Measurements from ENCODE around the gene POLRMT.

Gene POLRMT

GRCh38 chr19:593505-593904 is 39.8 kb downstream of the POLRMT start:
- Histone ChIP-seq H3K9me3 (ENCODE audit: severe bottlenecking) (no peaks in the 10 kb centered on the region), H3K4me1 (ENCODE audit: insufficient read depth, poor library complexity, severe bottlenecking) (no peaks in the 10 kb centered on the region), H3K4me3 (ENCODE audit: severe bottlenecking) (no peak overlapping the region), H3K36me3 (ENCODE audit: low read depth) (no peaks in the 10 kb centered on the region), H3K27me3 (ENCODE audit: insufficient read depth, poor library complexity, severe bottlenecking) (peaks cover 26% of the 10 kb centered on the region), H3K27ac (ENCODE audit: poor library complexity, severe bottlenecking) (no peak overlapping the region)
- no peak for ATAC-seq (ENCODE audit: low read depth)
- TF ChIP-seq, protein P1, sequence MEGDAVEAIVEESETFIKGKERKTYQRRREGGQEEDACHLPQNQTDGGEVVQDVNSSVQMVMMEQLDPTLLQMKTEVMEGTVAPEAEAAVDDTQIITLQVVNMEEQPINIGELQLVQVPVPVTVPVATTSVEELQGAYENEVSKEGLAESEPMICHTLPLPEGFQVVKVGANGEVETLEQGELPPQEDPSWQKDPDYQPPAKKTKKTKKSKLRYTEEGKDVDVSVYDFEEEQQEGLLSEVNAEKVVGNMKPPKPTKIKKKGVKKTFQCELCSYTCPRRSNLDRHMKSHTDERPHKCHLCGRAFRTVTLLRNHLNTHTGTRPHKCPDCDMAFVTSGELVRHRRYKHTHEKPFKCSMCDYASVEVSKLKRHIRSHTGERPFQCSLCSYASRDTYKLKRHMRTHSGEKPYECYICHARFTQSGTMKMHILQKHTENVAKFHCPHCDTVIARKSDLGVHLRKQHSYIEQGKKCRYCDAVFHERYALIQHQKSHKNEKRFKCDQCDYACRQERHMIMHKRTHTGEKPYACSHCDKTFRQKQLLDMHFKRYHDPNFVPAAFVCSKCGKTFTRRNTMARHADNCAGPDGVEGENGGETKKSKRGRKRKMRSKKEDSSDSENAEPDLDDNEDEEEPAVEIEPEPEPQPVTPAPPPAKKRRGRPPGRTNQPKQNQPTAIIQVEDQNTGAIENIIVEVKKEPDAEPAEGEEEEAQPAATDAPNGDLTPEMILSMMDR (IDR thresholded peaks at IDR 0.05; ENCODE audit: poor library complexity, severe bottlenecking), result no peak
- DNase-seq (ENCODE audit: low spot score), result no peak

DNA sequence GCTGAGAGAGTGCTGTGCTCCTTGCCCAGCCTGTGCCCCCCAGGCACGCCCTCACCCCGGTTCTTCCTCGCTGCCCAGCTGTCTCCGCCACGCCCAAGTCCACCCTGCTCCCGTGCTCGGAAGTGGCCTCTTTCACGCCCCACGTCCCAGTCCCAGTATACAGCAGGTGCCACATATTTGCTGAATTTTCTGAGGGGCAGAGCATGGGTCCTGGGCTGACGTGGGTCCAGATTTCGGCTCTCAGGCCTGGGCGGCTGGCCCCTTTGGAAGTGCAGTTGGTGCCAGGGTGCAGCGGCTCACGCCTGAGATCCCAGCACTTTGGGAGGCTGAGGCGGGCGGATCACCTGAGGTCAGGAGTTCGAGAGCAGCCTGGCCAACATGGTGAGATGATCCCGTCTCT is 40.3 kb downstream of the POLRMT start:
- Histone ChIP-seq H3K27me3 (ENCODE audit: insufficient read depth, poor library complexity, severe bottlenecking) (peaks cover 29% of the 10 kb centered on the region), H3K36me3 (ENCODE audit: low read depth) (no peaks in the 10 kb centered on the region), H3K27ac (ENCODE audit: poor library complexity, severe bottlenecking) (no peak overlapping the region), H3K4me3 (ENCODE audit: severe bottlenecking) (no peak overlapping the region), H3K4me1 (ENCODE audit: insufficient read depth, poor library complexity, severe bottlenecking) (no peaks in the 10 kb centered on the region), H3K9me3 (ENCODE audit: severe bottlenecking) (no peaks in the 10 kb centered on the region)
- TF ChIP-seq, protein P1 (IDR thresholded peaks at IDR 0.05; ENCODE audit: poor library complexity, severe bottlenecking), result no peak
- ATAC-seq (ENCODE audit: low read depth) (no peak), DNase-seq (ENCODE audit: low spot score) (no peak)

GRCh38 chr19:592101-592500 is 41.2 kb downstream of the POLRMT start:
- peaks cover 29% of the 10 kb centered on the region for H3K27me3 ChIP-seq (ENCODE audit: insufficient read depth, poor library complexity, severe bottlenecking)
- no peak overlapping the region for H3K4me3 ChIP-seq (ENCODE audit: severe bottlenecking)
- no peak overlapping the region for H3K27ac ChIP-seq (ENCODE audit: poor library complexity, severe bottlenecking)
- no peak for ATAC-seq (ENCODE audit: low read depth)
- no peak for DNase-seq (ENCODE audit: low spot score)
- H3K4me1 ChIP-seq (ENCODE audit: insufficient read depth, poor library complexity, severe bottlenecking), result no peaks in the 10 kb centered on the region
- H3K9me3 ChIP-seq (ENCODE audit: severe bottlenecking), result no peaks in the 10 kb centered on the region
- no peaks in the 10 kb centered on the region for H3K36me3 ChIP-seq (ENCODE audit: low read depth)
- TF ChIP-seq, protein P1 (IDR thresholded peaks at IDR 0.05; ENCODE audit: poor library complexity, severe bottlenecking), result no peak

DNA sequence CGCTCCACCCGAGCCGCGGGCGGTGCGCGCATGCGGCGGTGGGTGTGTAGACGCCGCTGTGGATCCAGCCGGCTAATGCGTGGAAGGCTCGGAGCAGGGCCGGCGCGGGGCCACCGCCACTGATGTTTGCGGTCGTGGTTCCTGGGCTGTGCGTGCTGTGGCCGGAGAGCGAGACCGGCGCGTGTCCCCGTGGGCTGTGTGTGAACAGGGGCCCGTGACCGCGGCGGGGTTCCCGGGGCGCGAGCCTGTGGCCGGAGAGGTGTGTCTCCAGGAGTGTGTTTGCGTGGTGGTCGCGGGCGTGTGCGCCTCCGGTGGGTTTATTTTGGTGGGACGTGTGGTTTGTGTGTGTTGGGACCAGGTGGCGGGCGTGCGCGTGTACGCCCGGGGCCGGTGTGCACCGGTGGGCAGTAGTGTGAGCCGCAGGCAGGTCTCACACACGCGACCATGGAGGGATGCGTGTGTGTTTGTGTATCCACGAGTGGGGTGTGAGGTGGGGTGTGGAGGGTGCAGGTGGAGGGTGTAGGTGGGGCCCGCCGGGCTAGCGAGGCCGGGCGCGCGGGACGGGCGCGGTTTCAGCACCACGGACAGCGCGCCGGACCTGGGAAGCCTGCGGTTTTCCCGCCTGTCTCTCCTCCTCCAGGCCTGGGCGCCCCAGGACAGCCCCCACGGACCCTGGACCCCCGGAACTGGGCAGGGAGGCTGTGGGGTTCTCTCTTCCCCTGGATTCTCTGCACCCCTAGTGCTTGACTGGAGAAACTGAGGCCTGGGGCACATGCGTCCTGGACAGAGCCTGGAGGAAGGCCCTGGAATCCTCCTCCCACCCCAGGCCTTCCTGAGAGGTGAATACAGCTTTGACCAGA is 42.0 kb downstream of the POLRMT start:
- DNase-seq (ENCODE audit: low spot score), result no peak
- TF ChIP-seq, protein P1 (IDR thresholded peaks at IDR 0.05; ENCODE audit: poor library complexity, severe bottlenecking), result no peak
- Histone ChIP-seq H3K27ac (ENCODE audit: poor library complexity, severe bottlenecking) (no peak overlapping the region), H3K27me3 (ENCODE audit: insufficient read depth, poor library complexity, severe bottlenecking) (peaks cover 29% of the 10 kb centered on the region), H3K4me3 (ENCODE audit: severe bottlenecking) (no peak overlapping the region), H3K9me3 (ENCODE audit: severe bottlenecking) (no peaks in the 10 kb centered on the region), H3K36me3 (ENCODE audit: low read depth) (no peaks in the 10 kb centered on the region), H3K4me1 (ENCODE audit: insufficient read depth, poor library complexity, severe bottlenecking) (no peaks in the 10 kb centered on the region)
- no peak for ATAC-seq (ENCODE audit: low read depth)

DNA sequence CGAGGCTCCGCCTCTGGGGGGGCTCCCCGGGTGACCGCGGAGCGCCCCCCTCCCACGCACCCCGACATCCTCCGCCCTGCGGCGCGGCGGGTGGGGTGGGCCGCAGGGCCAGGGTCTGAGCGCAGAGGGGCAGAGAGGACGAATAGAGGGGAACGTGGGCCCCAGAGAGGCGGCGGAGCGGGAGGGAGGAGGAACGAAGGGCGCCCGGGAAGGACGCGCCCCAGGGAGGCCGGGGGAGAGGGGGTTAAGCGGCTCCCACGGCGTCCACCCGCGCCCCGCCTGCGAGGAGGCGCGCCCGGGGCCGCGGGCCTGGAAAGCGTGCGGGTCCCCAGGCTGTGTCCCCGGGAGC is 42.6 kb downstream of the POLRMT start:
- Histone ChIP-seq H3K27me3 (ENCODE audit: insufficient read depth, poor library complexity, severe bottlenecking) (peaks cover 29% of the 10 kb centered on the region), H3K4me1 (ENCODE audit: insufficient read depth, poor library complexity, severe bottlenecking) (no peaks in the 10 kb centered on the region), H3K4me3 (ENCODE audit: severe bottlenecking) (no peak overlapping the region), H3K36me3 (ENCODE audit: low read depth) (no peaks in the 10 kb centered on the region), H3K27ac (ENCODE audit: poor library complexity, severe bottlenecking) (no peak overlapping the region), H3K9me3 (ENCODE audit: severe bottlenecking) (no peaks in the 10 kb centered on the region)
- TF ChIP-seq, protein P1 (IDR thresholded peaks at IDR 0.05; ENCODE audit: poor library complexity, severe bottlenecking), result no peak
- DNase-seq (ENCODE audit: low spot score), result no peak
- no peak for ATAC-seq (ENCODE audit: low read depth)
